Left ventricle myocardium inferior (tissue), 1 donor: ENCODE results near the gene ZBTB21. TPM values are rescaled to one million over a fixed set of nuclear protein-coding genes. Genes with fewer than 3 reads are reported as not detected.

Source experiments
- DNase-seq: peaks from one replicate; pipeline ENCODE4 v3.0.0-alpha.2; 2020
- H3K27ac ChIP-seq: fragments of 200-600 bp; replicated peaks from 2 replicates; pipeline ENCODE4 v1.8.0; 2021
- H3K27me3 ChIP-seq: fragments of 200-600 bp; 2 replicates; pipeline ENCODE4 v1.8.0; 2021; ENCODE audit warnings: low read depth
- H3K36me3 ChIP-seq: fragments of 200-600 bp; 2 replicates; pipeline ENCODE4 v1.8.0; 2021
- H3K4me1 ChIP-seq: fragments of 200-600 bp; 2 replicates; pipeline ENCODE4 v1.8.0; 2021
- H3K4me3 ChIP-seq: fragments of 200-600 bp; 2 replicates; pipeline ENCODE4 v1.8.0; 2021; ENCODE audit warnings: mild to moderate bottlenecking, moderate library complexity
- H3K9me3 ChIP-seq: fragments of 200-600 bp; replicated peaks from 2 replicates; pipeline ENCODE4 v1.8.0; 2021
- intact Hi-C: fragments of 100-400 bp; cut with micrococcal nuclease; formaldehyde crosslinking; loops from one replicate; pipeline ENCODE4 v1.11.0; 2022
- total RNA-seq: library from RNA; stranded (reverse); fragmentation: NEBNext Ultra II Directional; extraction: Animal tissue kit (Norgen Biotek cat#: 25700); gene quantifications from one replicate; pipeline ENCODE4 v1.2.1, GENCODE V29; 2021
- TF ChIP-seq, protein P1 (sequence below): fragments of 200-600 bp; IDR thresholded peaks from 2 replicates; pipeline ENCODE4 v1.8.0; 2021; ENCODE audit warnings: antibody characterized with exemption, mild to moderate bottlenecking, borderline replicate concordance
- donor health status: DM: no; HTN: yes; CAD: no; lungs with severe emphysema.

The ZBTB21 gene
- total RNA-seq, 1 donor from 2014 or later = 4.9 TPM

DNA sequence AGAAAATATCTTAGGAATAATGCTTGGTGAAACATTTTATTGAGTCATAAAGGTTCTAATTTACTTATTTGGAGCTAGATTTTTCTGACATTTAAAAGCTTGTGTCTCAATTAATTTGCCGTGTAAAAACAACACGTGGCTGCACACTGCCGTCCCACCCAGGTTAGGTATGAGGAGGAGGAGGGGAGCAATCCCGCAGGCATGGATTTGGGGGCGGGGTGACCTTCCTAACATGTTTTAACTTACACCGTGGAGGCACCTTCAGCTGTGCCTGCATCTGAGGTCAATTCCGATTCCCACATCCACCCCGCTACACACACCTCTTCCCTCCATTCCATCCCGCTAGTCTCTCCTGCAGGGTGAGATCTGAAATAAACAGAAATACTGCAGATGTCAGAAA is 32.5 kb upstream of the ZBTB21 start:
- Histone ChIP-seq H3K36me3 (no peaks in the 10 kb centered on the region), H3K4me3 (no peak overlapping the region), H3K4me1 (peaks cover under 1% of the 10 kb centered on the region), H3K9me3 (no peaks in the 10 kb centered on the region), H3K27ac (no peak overlapping the region), H3K27me3 (peaks cover 8% of the 10 kb centered on the region)
- TF ChIP-seq, protein P1, sequence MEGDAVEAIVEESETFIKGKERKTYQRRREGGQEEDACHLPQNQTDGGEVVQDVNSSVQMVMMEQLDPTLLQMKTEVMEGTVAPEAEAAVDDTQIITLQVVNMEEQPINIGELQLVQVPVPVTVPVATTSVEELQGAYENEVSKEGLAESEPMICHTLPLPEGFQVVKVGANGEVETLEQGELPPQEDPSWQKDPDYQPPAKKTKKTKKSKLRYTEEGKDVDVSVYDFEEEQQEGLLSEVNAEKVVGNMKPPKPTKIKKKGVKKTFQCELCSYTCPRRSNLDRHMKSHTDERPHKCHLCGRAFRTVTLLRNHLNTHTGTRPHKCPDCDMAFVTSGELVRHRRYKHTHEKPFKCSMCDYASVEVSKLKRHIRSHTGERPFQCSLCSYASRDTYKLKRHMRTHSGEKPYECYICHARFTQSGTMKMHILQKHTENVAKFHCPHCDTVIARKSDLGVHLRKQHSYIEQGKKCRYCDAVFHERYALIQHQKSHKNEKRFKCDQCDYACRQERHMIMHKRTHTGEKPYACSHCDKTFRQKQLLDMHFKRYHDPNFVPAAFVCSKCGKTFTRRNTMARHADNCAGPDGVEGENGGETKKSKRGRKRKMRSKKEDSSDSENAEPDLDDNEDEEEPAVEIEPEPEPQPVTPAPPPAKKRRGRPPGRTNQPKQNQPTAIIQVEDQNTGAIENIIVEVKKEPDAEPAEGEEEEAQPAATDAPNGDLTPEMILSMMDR = no peak
- intact Hi-C loops = no loop called here
- DNase-seq = no peak

DNA sequence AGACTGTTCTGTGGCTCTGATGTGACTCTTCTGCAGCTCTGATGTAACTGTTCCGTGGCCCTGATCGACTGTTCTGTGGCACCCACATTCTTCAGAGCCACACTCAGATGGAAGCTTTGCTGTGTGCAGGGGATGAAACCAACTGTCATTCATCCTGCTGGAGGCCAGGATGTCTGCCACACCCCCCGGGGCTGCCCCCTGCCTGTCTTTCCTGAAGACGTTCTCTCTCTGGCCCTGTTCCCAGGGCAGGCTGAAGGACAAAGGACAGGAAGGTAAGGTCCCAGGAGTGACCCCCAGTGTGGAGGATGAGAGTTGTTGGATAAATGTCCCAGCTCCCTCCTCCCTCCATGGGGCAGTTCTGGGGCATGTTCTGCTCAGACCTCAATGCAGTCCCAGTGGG is 31.6 kb upstream of the ZBTB21 start:
- no peak for DNase-seq
- no peaks in the 10 kb centered on the region for H3K9me3 ChIP-seq
- TF ChIP-seq, protein P1 = no peak
- H3K27ac ChIP-seq = no peak overlapping the region
- intact Hi-C loops = no loop called here
- no peaks in the 10 kb centered on the region for H3K4me1 ChIP-seq
- H3K36me3 ChIP-seq = no peaks in the 10 kb centered on the region
- H3K27me3 ChIP-seq = peaks cover 8% of the 10 kb centered on the region
- H3K4me3 ChIP-seq = no peak overlapping the region

DNA sequence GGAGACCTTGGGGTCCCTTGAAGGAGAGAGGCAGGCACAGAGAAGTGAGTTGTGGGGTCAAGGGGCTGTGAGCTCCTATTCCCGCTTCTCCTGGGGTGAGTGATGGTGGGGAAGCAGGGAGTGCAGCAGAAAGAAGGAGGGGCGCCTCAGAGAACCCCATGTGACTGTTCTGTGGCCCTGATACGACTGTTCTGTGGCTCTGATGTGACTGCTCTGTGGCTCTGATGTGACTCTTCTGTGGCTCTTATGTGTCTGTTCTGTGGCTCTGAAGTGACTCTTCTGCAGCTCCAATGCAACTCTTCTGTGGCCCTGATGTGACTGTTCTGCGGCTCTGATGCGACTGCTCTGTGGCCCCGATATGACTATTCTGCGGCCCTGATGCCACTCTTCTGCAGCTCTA is 31.1 kb upstream of the ZBTB21 start:
- no peaks in the 10 kb centered on the region for H3K9me3 ChIP-seq
- TF ChIP-seq, protein P1 = no peak
- H3K4me1 ChIP-seq = no peaks in the 10 kb centered on the region
- intact Hi-C loops = no loop called here
- H3K36me3 ChIP-seq = no peaks in the 10 kb centered on the region
- H3K27ac ChIP-seq = no peak overlapping the region
- no peak for DNase-seq
- H3K4me3 ChIP-seq = no peak overlapping the region
- peaks cover 8% of the 10 kb centered on the region for H3K27me3 ChIP-seq

GRCh38 chr21:42040411-42041180 is 30.4 kb upstream of the ZBTB21 start:
- Histone ChIP-seq H3K27me3 (peaks cover 8% of the 10 kb centered on the region), H3K4me1 (no peaks in the 10 kb centered on the region), H3K4me3 (no peak overlapping the region), H3K36me3 (no peaks in the 10 kb centered on the region), H3K9me3 (no peaks in the 10 kb centered on the region), H3K27ac (peak overlapping the region; percentile 23)
- intact Hi-C loops = no loop called here
- TF ChIP-seq, protein P1 = no peak
- no peak for DNase-seq

- peak overlapping the region; percentile 23 for H3K27ac ChIP-seq
- H3K9me3 ChIP-seq = no peaks in the 10 kb centered on the region
- peak; percentile 47 for DNase-seq
- TF ChIP-seq, protein P1 = no peak
- peaks cover 11% of the 10 kb centered on the region for H3K27me3 ChIP-seq
- no peaks in the 10 kb centered on the region for H3K4me1 ChIP-seq
- H3K4me3 ChIP-seq = no peak overlapping the region
- H3K36me3 ChIP-seq = no peaks in the 10 kb centered on the region
- intact Hi-C loops = no loop called here
Measured at GRCh38 chr21:42039911-42040351, 29.8 kb upstream of the ZBTB21 start.
